CD14-positive monocyte (primary cell): ENCODE measurements around the gene CCBE1. TPM values are rescaled to one million over a fixed set of nuclear protein-coding genes. Genes with fewer than 3 reads are reported as not detected.

Experiments
- DNase-seq, 3 donors: peaks; one replicate each; pipeline ENCODE4 v3.0.0-alpha.2; 2011 to 2022
- H2AFZ ChIP-seq: 2 replicates; pipeline ENCODE4 v1.6.0; 2012; ENCODE audit warnings: mild to moderate bottlenecking, low read depth, low read length, inconsistent platforms; ENCODE audit not compliant: insufficient read depth, poor library complexity, severe bottlenecking
- H3K27ac ChIP-seq, 2 donors: 1 replicate in 1 of 2; 2 replicates in 1 of 2; pipeline ENCODE4 v1.5.1; 2012 to 2013; ENCODE audit warnings: low read length in 2 of 2, control low read depth in 1 of 2, inconsistent platforms in 1 of 2, low read depth in 1 of 2, mild to moderate bottlenecking in 1 of 2
- H3K27me3 ChIP-seq, 2 donors: one replicate each; pipeline versions ENCODE4 v1.6.0 to v1.6.1; 2011 to 2013; ENCODE audit warnings: low read length in 2 of 2; ENCODE audit not compliant: control insufficient read depth in 2 of 2, insufficient read depth in 2 of 2
- H3K36me3 ChIP-seq, 2 donors: replicated peaks in 1 of 2; 1 replicate in 1 of 2; 2 replicates in 1 of 2; pipeline versions ENCODE4 v1.5.1 to v1.6.1; 2012 to 2013; ENCODE audit warnings: low read length in 2 of 2, control low read depth in 1 of 2, inconsistent platforms in 1 of 2, mild to moderate bottlenecking in 1 of 2; ENCODE audit not compliant: insufficient read depth in 2 of 2, control insufficient read depth in 1 of 2
- H3K4me1 ChIP-seq, 2 donors: 1 replicate in 1 of 2; 2 replicates in 1 of 2; pipeline versions ENCODE4 v1.5.1 to v1.6.1; 2012 to 2013; ENCODE audit warnings: low read length in 2 of 2, control low read depth in 1 of 2, inconsistent platforms in 1 of 2, mild to moderate bottlenecking in 1 of 2, moderate library complexity in 1 of 2; ENCODE audit not compliant: insufficient read depth in 2 of 2, control insufficient read depth in 1 of 2
- H3K4me2 ChIP-seq: replicated peaks from 2 replicates; pipeline ENCODE3; 2012; ENCODE audit warnings: low read length, moderate library complexity, mild to moderate bottlenecking; ENCODE audit not compliant: poor library complexity, severe bottlenecking; ENCODE audit errors: extremely low read depth
- H3K4me3 ChIP-seq, 3 experiments: fragments of 200-600 bp in 1 of 3; sonication (generic) in 1 of 3; replicated peaks in 1 of 3; 1 replicate in 2 of 3; 2 replicates in 1 of 3; pipeline ENCODE4 v1.5.1; 2011 to 2013; ENCODE audit warnings: low read length in 3 of 3, mild to moderate bottlenecking in 3 of 3, control low read depth in 2 of 3, low read depth in 2 of 3, inconsistent platforms in 1 of 3, moderate library complexity in 1 of 3
- H3K79me2 ChIP-seq: 2 replicates; pipeline ENCODE4 v1.6.0; 2012; ENCODE audit warnings: mild to moderate bottlenecking, control low read depth, inconsistent platforms, low read length, moderate library complexity; ENCODE audit not compliant: insufficient read depth
- H3K9ac ChIP-seq: 2 replicates; pipeline ENCODE4 v1.6.0; 2017; ENCODE audit warnings: low read length, mild to moderate bottlenecking; ENCODE audit not compliant: insufficient read depth, poor library complexity, severe bottlenecking
- H3K9me3 ChIP-seq, 2 donors: replicated peaks in 1 of 2; 1 replicate in 1 of 2; 2 replicates in 1 of 2; pipeline versions ENCODE4 v1.5.1 to v1.6.1; 2012 to 2013; ENCODE audit warnings: low read length in 2 of 2, control low read depth in 1 of 2; ENCODE audit not compliant: control insufficient read depth in 1 of 2, insufficient read depth in 1 of 2
- H4K20me1 ChIP-seq: 2 replicates; pipeline ENCODE4 v1.6.0; 2012; ENCODE audit warnings: mild to moderate bottlenecking, low read length, control low read depth, moderate library complexity; ENCODE audit not compliant: insufficient read depth
- H3K27ac Mint-ChIP-seq, 7 donors: one replicate each; pipeline ENCODE4 v1.8.0; 2020; ENCODE audit warnings: mild to moderate bottlenecking in 7 of 7, mixed read lengths in 7 of 7, moderate library complexity in 6 of 7, inconsistent platforms in 2 of 7
- H3K27me3 Mint-ChIP-seq, 3 donors: one replicate each; pipeline ENCODE4 v1.8.0; 2021 to 2022; ENCODE audit warnings: low read depth in 3 of 3, mild to moderate bottlenecking in 3 of 3, mixed read lengths in 3 of 3, moderate library complexity in 3 of 3, inconsistent platforms in 1 of 3
- H3K36me3 Mint-ChIP-seq, 2 donors: one replicate each; pipeline ENCODE4 v1.8.0; 2020; ENCODE audit warnings: mixed read lengths in 2 of 2, inconsistent platforms in 1 of 2, mild to moderate bottlenecking in 1 of 2
- H3K4me1 Mint-ChIP-seq: one replicate; pipeline ENCODE4 v1.8.0; 2020; ENCODE audit warnings: mild to moderate bottlenecking, mixed read lengths
- H3K4me3 Mint-ChIP-seq, 2 donors: one replicate each; pipeline ENCODE4 v1.8.0; 2020; ENCODE audit warnings: mild to moderate bottlenecking in 2 of 2, mixed read lengths in 2 of 2, moderate library complexity in 1 of 2
- H3K9me3 Mint-ChIP-seq, 7 donors: one replicate each; pipeline ENCODE4 v1.8.0; 2020 to 2022; ENCODE audit warnings: mixed read lengths in 7 of 7, mild to moderate bottlenecking in 6 of 7, moderate library complexity in 6 of 7, inconsistent platforms in 2 of 7
- CTCF ChIP-seq: fragments of 200-600 bp; IDR thresholded peaks from one replicate; pipeline ENCODE4 v1.8.0; 2022; ENCODE audit warnings: antibody characterized with exemption, mild to moderate bottlenecking
- WGBS: methylation state at CpG from one replicate; pipeline ENCODE4 v1.1.5; 2013; ENCODE audit warnings: missing lambda C conversion rate; ENCODE audit not compliant: insufficient coverage; 5-methylcytosine and 5-hydroxymethylcytosine counted together
- intact Hi-C, 2 donors: fragments of 100-400 bp; cut with micrococcal nuclease; formaldehyde crosslinking; loops; one replicate each; pipeline versions ENCODE4 v1.15.0 to v1.15.1; 2023
- polyA plus RNA-seq, 3 donors: library from polyadenylated mRNA; depleted of rRNA in 1 of 3; unstranded in 2 of 3; stranded (reverse) in 1 of 3; fragments of 300-500 nt in 2 of 3; fragments of >200 nt in 1 of 3; fragmentation: Illumina TruSeq in 2 of 3; gene quantifications; 1 replicate in 2 of 3; 2 replicates in 1 of 3; pipeline ENCODE4 v1.2.3, GENCODE V29; 2012 to 2021

The CCBE1 gene
- polyA plus RNA-seq, 3 donors = not detected

- Mint-ChIP-seq H3K9me3 (peaks cover 0 to 3% (median 0%) of the 10 kb centered on the region in 7 donors), H3K4me3 (no peak overlapping the region), H3K4me1 (no peaks in the 10 kb centered on the region), H3K36me3 (no peaks in the 10 kb centered on the region), H3K27me3 (peaks cover 7 to 8% (median 8%) of the 10 kb centered on the region in 3 donors), H3K27ac (no peak overlapping the region)
- TF ChIP-seq CTCF = no peak
- H3K27me3 ChIP-seq = peaks cover 2 to 5% of the 10 kb centered on the region in 2 donors
- no peak overlapping the region for H2AFZ ChIP-seq
- no peak overlapping the region for H3K4me3 ChIP-seq
- H3K79me2 ChIP-seq = no peaks in the 10 kb centered on the region
- H3K27ac ChIP-seq = no peak overlapping the region
- intact Hi-C loops = no loop called here
- H3K9ac ChIP-seq = no peak overlapping the region
- H3K4me2 ChIP-seq = no peak overlapping the region
- H3K36me3 ChIP-seq = no peaks in the 10 kb centered on the region
- no peak for DNase-seq
- H3K4me1 ChIP-seq = no peaks in the 10 kb centered on the region
- H4K20me1 ChIP-seq = no peaks in the 10 kb centered on the region
- WGBS = 71% methylated on average over 1 of the region's 7 CpGs
- no peaks in the 10 kb centered on the region for H3K9me3 ChIP-seq
Observed at GRCh38 chr18:59382383-59382782, 314.8 kb downstream of the CCBE1 start.

- intact Hi-C loops = no loop called here
- 63% methylated on average over 5 of the region's 6 CpGs for WGBS
- no peaks in the 10 kb centered on the region for H3K79me2 ChIP-seq
- H3K36me3 ChIP-seq = no peaks in the 10 kb centered on the region
- no peak for DNase-seq
- no peak overlapping the region for H3K4me3 ChIP-seq
- H3K4me2 ChIP-seq = no peak overlapping the region
- no peak overlapping the region for H2AFZ ChIP-seq
- H3K9me3 Mint-ChIP-seq = peaks cover 0 to 3% (median 0%) of the 10 kb centered on the region in 7 donors
- H3K4me1 Mint-ChIP-seq = no peaks in the 10 kb centered on the region
- no peaks in the 10 kb centered on the region for H3K36me3 Mint-ChIP-seq
- no peaks in the 10 kb centered on the region for H3K4me1 ChIP-seq
- no peaks in the 10 kb centered on the region for H3K9me3 ChIP-seq
- H4K20me1 ChIP-seq = no peaks in the 10 kb centered on the region
- no peak overlapping the region for H3K27ac ChIP-seq
- H3K9ac ChIP-seq = no peak overlapping the region
- H3K27me3 ChIP-seq = peaks cover 2 to 5% of the 10 kb centered on the region in 2 donors
- peaks cover 7 to 8% (median 8%) of the 10 kb centered on the region in 3 donors for H3K27me3 Mint-ChIP-seq
- no peak overlapping the region for H3K27ac Mint-ChIP-seq
- H3K4me3 Mint-ChIP-seq = no peak overlapping the region
- TF ChIP-seq CTCF = no peak
Observed at GRCh38 chr18:59381949-59382348, 315.3 kb downstream of the CCBE1 start.

Other genes starting within 250 kb of the CCBE1 start
- gene PMAIP1, start 202.6 kb upstream of the CCBE1 start, polyA plus RNA-seq = 10 to 100 TPM; 40.8 to 56.6 (median 55.7) TPM